ENCODE data around the gene NFATC2IP.

DNA sequence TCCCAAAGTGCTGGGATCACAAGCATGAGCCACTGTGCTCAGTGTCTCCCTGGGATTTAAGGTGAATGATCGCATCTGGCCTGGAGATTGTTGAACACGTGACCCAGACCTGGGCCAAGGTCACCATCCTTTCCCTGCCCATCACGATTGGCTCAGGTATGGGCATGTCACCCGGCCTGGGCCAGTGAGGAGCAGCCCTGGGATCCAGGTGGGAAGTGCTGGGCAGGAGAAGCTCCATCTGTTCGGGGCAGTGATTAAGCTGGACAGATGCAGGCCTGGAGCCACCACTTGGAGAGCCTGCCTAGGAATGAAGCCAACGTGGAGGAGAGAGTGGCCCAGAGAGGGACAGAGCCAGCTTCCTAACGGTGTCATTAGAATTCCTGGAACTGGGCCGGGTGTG lies 41.0 kb downstream of the NFATC2IP start:
- no peak for TF ChIP-seq CTCF (conservative IDR thresholded peaks at IDR 0.05; ENCODE audit: low read depth, low read length)
- no peak for TF ChIP-seq EZH2 (IDR thresholded peaks at IDR 0.05; ENCODE audit: borderline replicate concordance, low read depth, low read length, poor library complexity, severe bottlenecking)

Measured in A673 (cell line).